ENCODE measurements around the gene HHAT.

- TF ChIP-seq POLR2A (IDR thresholded peaks at IDR 0.05) (no peak), POLR2AphosphoS5 (IDR thresholded peaks at IDR 0.05) (no peak)
These were observed 374.9 kb downstream of the HHAT start for GRCh38 chr1:210703593-210703992.

Measured in breast epithelium (tissue), 3 donors.